Lung (tissue), 12 donors: Measurements from ENCODE around the gene CRMP1. TPM values are rescaled to one million over a fixed set of nuclear protein-coding genes. Genes with fewer than 3 reads are reported as not detected.
A peak's percentile ranks its signal among the peaks of the same experiment; 100 is the strongest.

Experiments
- ATAC-seq: fragments of 200-7000 bp; cut with Tn5 transposase; one replicate; pipeline ENCODE4 v1.9.1; 2020; ENCODE audit warnings: moderate number of reproducible peaks; ENCODE audit not compliant: insufficient read depth, low FRiP score
- DNase-seq, 3 donors: peaks; one replicate each; pipeline ENCODE4 v3.0.0-alpha.2; 2013 to 2017
- H3K27ac ChIP-seq, 2 donors: one replicate each; pipeline ENCODE4 v1.5.1; 2013; ENCODE audit warnings: mild to moderate bottlenecking in 2 of 2, moderate library complexity in 2 of 2, control low read depth in 1 of 2, inconsistent platforms in 1 of 2, low read depth in 1 of 2, low read length in 1 of 2
- H3K27me3 ChIP-seq, 3 donors: one replicate each; pipeline ENCODE4 v1.5.1; 2013; ENCODE audit warnings: low read length in 2 of 3; ENCODE audit not compliant: control insufficient read depth in 3 of 3, insufficient read depth in 3 of 3
- H3K36me3 ChIP-seq, 4 donors: one replicate each; pipeline ENCODE4 v1.5.1; 2013; ENCODE audit warnings: low read length in 4 of 4, mild to moderate bottlenecking in 1 of 4, moderate library complexity in 1 of 4; ENCODE audit not compliant: control insufficient read depth in 4 of 4, insufficient read depth in 4 of 4
- H3K4me1 ChIP-seq, 5 donors: one replicate each; pipeline ENCODE4 v1.5.1; 2013; ENCODE audit warnings: low read length in 5 of 5, mild to moderate bottlenecking in 2 of 5, moderate library complexity in 1 of 5; ENCODE audit not compliant: control insufficient read depth in 5 of 5, insufficient read depth in 5 of 5
- H3K4me3 ChIP-seq: one replicate; pipeline ENCODE4 v1.5.1; 2013; ENCODE audit warnings: mild to moderate bottlenecking, control low read depth, moderate library complexity
- H3K9ac ChIP-seq, 2 donors: one replicate each; pipeline ENCODE4 v1.5.1; 2013; ENCODE audit warnings: low read length in 2 of 2, control low read depth in 1 of 2; ENCODE audit not compliant: insufficient read depth in 1 of 2
- H3K9me3 ChIP-seq, 4 donors: one replicate each; pipeline ENCODE4 v1.5.1; 2013; ENCODE audit warnings: low read length in 3 of 4, mild to moderate bottlenecking in 1 of 4, moderate library complexity in 1 of 4; ENCODE audit not compliant: control insufficient read depth in 4 of 4, insufficient read depth in 3 of 4
- WGBS, 2 donors: extraction: QIAGEN DNeasy Blood & Tissue Kit; methylation state at CpG; one replicate each; pipeline ENCODE4 v1.1.7; 2013; 5-methylcytosine and 5-hydroxymethylcytosine counted together
- polyA plus RNA-seq, 2 donors: library from polyadenylated mRNA; stranded (reverse); fragments of 200-250 nt; gene quantifications; one replicate each; pipeline ENCODE4 v1.2.1, GENCODE V29; 2013
- total RNA-seq, 2 donors: library from RNA; depleted of rRNA in 1 of 2; stranded (reverse); fragments of >200 nt in 1 of 2; gene quantifications; one replicate each; pipeline ENCODE4 v1.2.1, GENCODE V29; 2014 to 2021
- TF ChIP-seq, protein P1 (sequence below): IDR thresholded peaks from 2 replicates; pipeline ENCODE4 v1.5.1; 2012; ENCODE audit warnings: mild to moderate bottlenecking; ENCODE audit errors: control extremely low read depth, extremely low read depth
- donor health status: control.
- donor health status: control.
- donor health status: Bipolar disorder and iron deficiency.
- donor health status: healthy.
- donor health status: DM: yes; HTN: yes; CAD: no.

CRMP1 gene
- total and polyA plus RNA-seq, 4 donors = 2.1 to 24.4 (median 4.6) TPM

DNA sequence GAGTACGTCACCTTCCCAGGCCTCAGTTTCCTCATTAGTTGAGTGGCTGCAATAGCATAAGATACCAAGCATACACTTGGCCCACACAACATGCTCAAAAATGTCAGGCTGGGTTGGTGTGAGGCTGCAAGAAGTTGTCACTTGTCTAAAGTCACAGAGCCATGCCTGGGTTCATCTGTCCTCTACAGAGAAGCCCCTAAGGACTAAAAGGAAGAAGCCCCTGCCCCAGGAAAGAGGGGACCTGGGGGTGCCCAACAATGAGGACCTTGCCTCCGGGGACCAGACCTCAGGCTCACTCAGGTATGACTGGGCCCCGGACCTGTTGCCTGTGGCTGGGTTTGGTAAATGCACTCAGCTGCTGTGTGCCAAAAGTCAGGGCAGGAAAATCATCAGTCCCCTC lies 82.7 kb downstream of the CRMP1 start:
- 96% methylated on average over 3 of the region's 3 CpGs for whole genome bisulfite sequencing, 2 donors
- TF ChIP-seq, protein P1, sequence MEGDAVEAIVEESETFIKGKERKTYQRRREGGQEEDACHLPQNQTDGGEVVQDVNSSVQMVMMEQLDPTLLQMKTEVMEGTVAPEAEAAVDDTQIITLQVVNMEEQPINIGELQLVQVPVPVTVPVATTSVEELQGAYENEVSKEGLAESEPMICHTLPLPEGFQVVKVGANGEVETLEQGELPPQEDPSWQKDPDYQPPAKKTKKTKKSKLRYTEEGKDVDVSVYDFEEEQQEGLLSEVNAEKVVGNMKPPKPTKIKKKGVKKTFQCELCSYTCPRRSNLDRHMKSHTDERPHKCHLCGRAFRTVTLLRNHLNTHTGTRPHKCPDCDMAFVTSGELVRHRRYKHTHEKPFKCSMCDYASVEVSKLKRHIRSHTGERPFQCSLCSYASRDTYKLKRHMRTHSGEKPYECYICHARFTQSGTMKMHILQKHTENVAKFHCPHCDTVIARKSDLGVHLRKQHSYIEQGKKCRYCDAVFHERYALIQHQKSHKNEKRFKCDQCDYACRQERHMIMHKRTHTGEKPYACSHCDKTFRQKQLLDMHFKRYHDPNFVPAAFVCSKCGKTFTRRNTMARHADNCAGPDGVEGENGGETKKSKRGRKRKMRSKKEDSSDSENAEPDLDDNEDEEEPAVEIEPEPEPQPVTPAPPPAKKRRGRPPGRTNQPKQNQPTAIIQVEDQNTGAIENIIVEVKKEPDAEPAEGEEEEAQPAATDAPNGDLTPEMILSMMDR = no peak
- Histone ChIP-seq H3K36me3 (peaks cover 0 to 52% (median 36%) of the 10 kb centered on the region in 4 donors), H3K27me3 (no peaks in the 10 kb centered on the region), H3K4me3 (no peak overlapping the region), H3K4me1 (peaks cover 0 to 4% (median 0%) of the 10 kb centered on the region in 5 donors), H3K9ac (no peak overlapping the region), H3K27ac (no peak overlapping the region), H3K9me3 (peaks cover 0 to 9% (median 0%) of the 10 kb centered on the region in 4 donors)
- DNase-seq = no peak
- ATAC-seq = no peak

DNA sequence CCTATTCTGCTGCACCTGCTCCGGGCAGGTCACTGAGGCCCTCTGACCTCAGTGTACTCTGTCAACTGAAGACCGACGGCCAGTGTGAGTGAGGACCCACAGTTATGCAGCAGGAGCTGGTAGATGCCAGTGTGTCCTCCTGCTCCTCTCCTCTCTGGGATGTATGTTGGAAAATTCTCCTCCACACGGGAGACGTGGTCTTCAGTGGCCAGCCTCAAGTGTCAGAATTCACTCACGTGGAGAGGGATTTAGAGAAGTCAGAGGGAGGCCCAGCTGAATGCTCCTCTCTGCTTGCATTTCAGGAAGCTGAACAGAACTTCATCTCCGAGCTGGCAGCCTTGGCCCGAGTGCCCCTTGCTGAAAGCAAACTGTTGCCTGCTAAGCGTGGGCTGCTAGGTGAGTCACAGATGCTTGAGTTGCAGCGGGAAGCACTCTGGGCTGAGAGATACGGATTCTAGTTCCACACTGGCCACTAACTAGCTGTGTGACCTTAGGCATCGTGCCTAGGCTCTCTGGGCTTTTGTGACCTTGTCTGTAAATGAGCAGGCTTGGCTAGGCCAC lies 83.6 kb downstream of the CRMP1 start:
- peaks cover 0 to 4% (median 0%) of the 10 kb centered on the region in 5 donors for H3K4me1 ChIP-seq
- H3K27me3 ChIP-seq = no peaks in the 10 kb centered on the region
- peaks cover 0 to 56% (median 43%) of the 10 kb centered on the region in 4 donors for H3K36me3 ChIP-seq
- H3K9ac ChIP-seq = no peak overlapping the region
- no peak overlapping the region for H3K27ac ChIP-seq
- no peak for DNase-seq
- WGBS, 2 donors = 81 to 87% methylated on average over 12 of the region's 12 CpGs
- TF ChIP-seq, protein P1 = no peak
- peaks cover 0 to 9% (median 0%) of the 10 kb centered on the region in 4 donors for H3K9me3 ChIP-seq
- no peak overlapping the region for H3K4me3 ChIP-seq
- no peak for ATAC-seq

DNA sequence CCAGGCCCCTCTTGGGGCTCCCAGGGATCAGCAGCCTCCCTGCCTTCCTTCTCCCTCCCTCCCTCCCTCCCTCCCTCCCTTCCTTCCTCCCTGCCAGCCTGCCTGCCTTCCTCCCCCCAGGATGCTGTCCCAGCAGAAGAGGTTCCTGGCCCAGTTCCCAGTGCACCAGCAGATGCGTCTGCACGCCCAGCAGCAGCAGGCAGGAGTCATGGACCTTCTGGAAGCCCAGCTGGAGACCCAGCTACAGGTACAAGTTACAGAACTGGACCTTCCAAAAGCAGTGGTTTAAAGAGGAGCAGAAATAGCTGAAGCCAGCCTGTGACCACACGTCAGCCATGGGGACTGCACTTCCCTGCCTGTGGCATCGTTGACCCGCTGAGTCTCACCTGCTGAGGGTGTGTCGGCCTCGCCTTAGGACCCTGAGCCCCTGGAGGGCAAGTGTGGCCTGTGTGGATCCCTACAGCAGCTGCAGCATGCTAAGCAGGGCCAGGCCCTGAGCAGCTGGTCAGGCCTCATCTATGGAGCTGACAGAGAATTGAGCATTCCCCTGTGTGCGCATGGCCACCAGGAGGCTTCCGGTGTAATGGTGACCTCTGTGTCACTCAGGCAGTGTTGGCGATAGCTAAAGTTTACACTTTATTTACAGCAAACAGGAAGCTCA lies 84.7 kb downstream of the CRMP1 start:
- DNase-seq = peak in 1 of 3 donors; percentile 23
- Histone ChIP-seq H3K4me1 (peaks cover 0 to 4% (median 0%) of the 10 kb centered on the region in 5 donors), H3K4me3 (no peak overlapping the region), H3K9ac (no peak overlapping the region), H3K36me3 (peaks cover 0 to 52% (median 43%) of the 10 kb centered on the region in 4 donors), H3K9me3 (peaks cover 0 to 9% (median 0%) of the 10 kb centered on the region in 4 donors), H3K27me3 (no peaks in the 10 kb centered on the region), H3K27ac (no peak overlapping the region)
- TF ChIP-seq, protein P1 = no peak
- no peak for ATAC-seq
- 71 to 75% methylated on average over 10 of the region's 10 CpGs for WGBS, 2 donors
